ENCODE results near the gene MRPS27.
A peak's percentile ranks its signal among the peaks of the same experiment; 100 is the strongest.

Gene MRPS27

GRCh38 chr5:72184408-72184807, 135.6 kb downstream of the MRPS27 start:
- no peak for TF ChIP-seq CTCF (IDR thresholded peaks at IDR 0.05; ENCODE audit: extremely low read depth, missing control alignments)
- DNase-seq (ENCODE audit: low spot score), result no peak

GRCh38 chr5:72183101-72183520, 136.9 kb downstream of the MRPS27 start:
- no peak for DNase-seq (ENCODE audit: low spot score)

GRCh38 chr5:72182686-72183085, 137.4 kb downstream of the MRPS27 start:
- TF ChIP-seq CTCF (IDR thresholded peaks at IDR 0.05; ENCODE audit: extremely low read depth, missing control alignments), result no peak
- DNase-seq (ENCODE audit: low spot score), result no peak

More at GRCh38 chr5:72183101-72183520, 136.9 kb downstream of the MRPS27 start:
- TF ChIP-seq CTCF (IDR thresholded peaks at IDR 0.05; ENCODE audit: extremely low read depth, missing control alignments), result no peak

- no peak for TF ChIP-seq CTCF (IDR thresholded peaks at IDR 0.05; ENCODE audit: extremely low read depth, missing control alignments)
- DNase-seq (ENCODE audit: low spot score), result no peak
These were observed 139.1 kb downstream of the MRPS27 start for GRCh38 chr5:72180925-72181324.

- no peak for DNase-seq (ENCODE audit: low spot score)
- no peak for TF ChIP-seq CTCF (IDR thresholded peaks at IDR 0.05; ENCODE audit: extremely low read depth, missing control alignments)
These were observed 140.1 kb downstream of the MRPS27 start for GRCh38 chr5:72179816-72180440.

- TF ChIP-seq CTCF (IDR thresholded peaks at IDR 0.05; ENCODE audit: extremely low read depth, missing control alignments), result no peak
- DNase-seq (ENCODE audit: low spot score), result no peak
These were observed 140.8 kb downstream of the MRPS27 start for GRCh38 chr5:72179028-72179815.

GRCh38 chr5:72177538-72177937, 142.5 kb downstream of the MRPS27 start:
- peak; percentile 40 for DNase-seq (ENCODE audit: low spot score)

More at GRCh38 chr5:72177538-72177937, 142.5 kb downstream of the MRPS27 start:
- TF ChIP-seq CTCF (IDR thresholded peaks at IDR 0.05; ENCODE audit: extremely low read depth, missing control alignments), result no peak

Data from GM20000 (cell line).